DND-41 (cell line): ENCODE data around the gene TMEM150A.

Source experiments
- ATAC-seq: fragments of 200-7000 bp; cut with Tn5 transposase; 3 replicates; pipeline ENCODE4 v1.9.1; 2021; ENCODE audit warnings: low read depth; ENCODE audit not compliant: insufficient read depth
- DNase-seq: peaks from one replicate; pipeline ENCODE4 v3.0.0-alpha.2; 2020
- H2AFZ ChIP-seq: 2 replicates; pipeline ENCODE4 v1.6.0; 2012; ENCODE audit warnings: low read depth, low read length
- H3K27ac ChIP-seq: 2 replicates; pipeline ENCODE4 v1.5.1; 2012; ENCODE audit warnings: low read length, inconsistent platforms
- H3K27me3 ChIP-seq: fragments of 200-600 bp; sonication (generic); 2 replicates; pipeline ENCODE4 v1.6.0; 2012; ENCODE audit warnings: low read length, mild to moderate bottlenecking, inconsistent platforms; ENCODE audit not compliant: insufficient read depth, poor library complexity
- H3K36me3 ChIP-seq: 2 replicates; pipeline ENCODE4 v1.5.1; 2012; ENCODE audit warnings: low read length, inconsistent platforms; ENCODE audit not compliant: insufficient read depth
- H3K4me1 ChIP-seq: 2 replicates; pipeline ENCODE4 v1.5.1; 2012; ENCODE audit warnings: mild to moderate bottlenecking, low read length; ENCODE audit not compliant: insufficient read depth
- H3K4me2 ChIP-seq: 2 replicates; pipeline ENCODE4 v1.6.0; 2012; ENCODE audit warnings: mild to moderate bottlenecking, moderate library complexity, low read length, inconsistent platforms; ENCODE audit not compliant: insufficient read depth
- H3K4me3 ChIP-seq, 2 experiments: fragments of 200-600 bp in 1 of 2; shearing (Covaris generic) in 1 of 2; 2 replicates each; pipeline ENCODE4 v1.5.1; 2012 to 2016; ENCODE audit warnings: inconsistent platforms in 2 of 2, low read length in 2 of 2, mild to moderate bottlenecking in 2 of 2, low read depth in 1 of 2, moderate library complexity in 1 of 2
- H3K79me2 ChIP-seq: 2 replicates; pipeline ENCODE4 v1.6.0; 2012; ENCODE audit warnings: low read length, inconsistent platforms; ENCODE audit not compliant: insufficient read depth
- H3K9ac ChIP-seq: 2 replicates; pipeline ENCODE4 v1.6.0; 2012; ENCODE audit warnings: low read depth, mild to moderate bottlenecking, inconsistent platforms, low read length, moderate library complexity
- H3K9me3 ChIP-seq: 2 replicates; pipeline ENCODE4 v1.5.1; 2012; ENCODE audit warnings: low read length, moderate library complexity, mild to moderate bottlenecking, inconsistent platforms; ENCODE audit not compliant: insufficient read depth, severe bottlenecking
- H4K20me1 ChIP-seq: 2 replicates; pipeline ENCODE4 v1.6.0; 2012; ENCODE audit warnings: low read length; ENCODE audit not compliant: insufficient read depth
- CTCF ChIP-seq: IDR thresholded peaks from 2 replicates; pipeline ENCODE4 v1.5.1; 2012; ENCODE audit warnings: borderline replicate concordance, low read length, moderate library complexity, mild to moderate bottlenecking; ENCODE audit not compliant: poor library complexity, severe bottlenecking; ENCODE audit errors: extremely low read depth
- EZH2 ChIP-seq: IDR thresholded peaks from 3 replicates; pipeline ENCODE4 v1.6.1; 2012; ENCODE audit warnings: borderline replicate concordance, low read depth, mild to moderate bottlenecking, moderate library complexity, low read length, inconsistent platforms; ENCODE audit not compliant: severe bottlenecking

Gene TMEM150A

GRCh38 chr2:85551698-85552678 is 50.5 kb downstream of the TMEM150A start:
- H3K36me3 ChIP-seq: peaks cover 67% of the 10 kb centered on the region
- no peaks in the 10 kb centered on the region for H3K9me3 ChIP-seq
- H3K79me2 ChIP-seq: peaks cover 4% of the 10 kb centered on the region; the same call in 1 of the 2 replicates
- no peak overlapping the region for H3K4me3 ChIP-seq
- H3K27me3 ChIP-seq: no peaks in the 10 kb centered on the region
- H3K4me1 ChIP-seq: no peaks in the 10 kb centered on the region
- TF ChIP-seq EZH2: no peak
- TF ChIP-seq CTCF: peak; percentile 99
- H2AFZ ChIP-seq: no peak overlapping the region
- no peaks in the 10 kb centered on the region for H4K20me1 ChIP-seq
- H3K9ac ChIP-seq: no peak overlapping the region
- H3K27ac ChIP-seq: peak overlapping the region; percentile 55
- peak; percentile 86 for DNase-seq
- no peak overlapping the region for H3K4me2 ChIP-seq
- ATAC-seq: peak; percentile 84

- H3K9me3 ChIP-seq: no peaks in the 10 kb centered on the region
- peaks cover 4% of the 10 kb centered on the region; the same call in 1 of the 2 replicates for H4K20me1 ChIP-seq
- no peak overlapping the region for H3K4me3 ChIP-seq
- ATAC-seq (no peak), DNase-seq (no peak)
- H2AFZ ChIP-seq: no peak overlapping the region
- no peaks in the 10 kb centered on the region for H3K27me3 ChIP-seq
- H3K36me3 ChIP-seq: peaks cover 66% of the 10 kb centered on the region
- H3K4me2 ChIP-seq: no peak overlapping the region
- H3K79me2 ChIP-seq: 0 out of 2 replicates have a peak, but pooled peaks cover 2% of the 10 kb centered on the region
- H3K4me1 ChIP-seq: no peaks in the 10 kb centered on the region
- H3K27ac ChIP-seq: no peak overlapping the region
- no peak overlapping the region for H3K9ac ChIP-seq
- TF ChIP-seq CTCF (no peak), EZH2 (no peak)
Measured at GRCh38 chr2:85550486-85550885, 52.0 kb downstream of the TMEM150A start.

- ATAC-seq (no peak), DNase-seq (no peak)
- no peak overlapping the region for H2AFZ ChIP-seq
- H3K9ac ChIP-seq: no peak overlapping the region
- no peaks in the 10 kb centered on the region for H3K27me3 ChIP-seq
- no peaks in the 10 kb centered on the region for H3K4me1 ChIP-seq
- no peak overlapping the region for H3K4me2 ChIP-seq
- H3K4me3 ChIP-seq: no peak overlapping the region
- H3K79me2 ChIP-seq: 0 out of 2 replicates have a peak, but pooled peaks cover 2% of the 10 kb centered on the region
- peaks cover 7% of the 10 kb centered on the region; the same call in 1 of the 2 replicates for H4K20me1 ChIP-seq
- TF ChIP-seq CTCF (no peak), EZH2 (no peak)
- H3K9me3 ChIP-seq: no peaks in the 10 kb centered on the region
- H3K27ac ChIP-seq: no peak overlapping the region
- peaks cover 66% of the 10 kb centered on the region for H3K36me3 ChIP-seq
Measured at GRCh38 chr2:85549826-85550225, 52.7 kb downstream of the TMEM150A start.
